HG03025 (cell line): ENCODE data around the gene ALPK3.
"Not testable (repeated sequence)": the region's sequence is repeated elsewhere in the genome, so short reads cannot be mapped to it uniquely, and the experiment has no call there.

Experiments used
- ATAC-seq: cut with Tn5 transposase; IDR thresholded peaks from one replicate; pipeline ENCODE4 v1.9.1; 2021; ENCODE audit warnings: mild to moderate bottlenecking, moderate library complexity; ENCODE audit not compliant: unreplicated experiment, low FRiP score

ALPK3 gene

DNA sequence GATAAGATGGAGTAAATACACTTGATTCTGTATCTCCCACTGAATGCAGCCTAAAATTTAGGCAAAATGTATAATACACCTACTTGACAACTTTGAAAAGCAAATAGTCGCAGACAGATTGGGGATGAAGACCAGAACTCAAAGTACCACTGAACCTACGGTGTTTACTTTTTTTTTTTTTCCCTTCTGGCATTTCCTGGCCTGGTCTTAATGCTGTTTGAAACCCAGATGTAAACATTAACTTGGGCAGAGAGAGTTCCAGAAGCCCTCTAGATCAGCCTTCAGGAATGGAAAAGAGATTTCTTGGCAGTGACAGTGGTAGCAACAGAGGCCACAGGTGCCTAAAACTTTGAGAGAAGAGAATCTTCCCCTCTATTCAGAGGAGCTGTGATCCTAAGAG is 27.8 kb downstream of the ALPK3 start:
- ATAC-seq = no peak

DNA sequence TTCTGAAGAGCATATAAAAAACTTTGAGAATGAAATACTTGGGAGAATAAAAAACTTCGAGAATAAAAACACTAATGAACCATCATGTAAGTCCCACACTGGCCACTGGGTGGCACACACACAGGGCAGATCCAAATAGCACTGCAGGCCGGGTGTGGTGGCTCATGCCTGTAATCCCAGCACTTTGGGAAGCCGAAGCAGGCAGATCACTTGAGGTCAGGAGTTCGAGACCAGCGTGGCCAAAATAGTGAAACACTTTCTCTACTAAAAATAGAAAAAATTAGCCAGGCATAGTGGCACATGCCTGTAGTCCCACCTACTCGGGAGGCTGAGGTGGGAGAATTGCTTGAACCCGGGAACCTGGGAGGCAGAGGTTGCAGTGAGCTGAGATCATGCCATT is 28.5 kb downstream of the ALPK3 start:
- not testable (repeated sequence) for ATAC-seq

DNA sequence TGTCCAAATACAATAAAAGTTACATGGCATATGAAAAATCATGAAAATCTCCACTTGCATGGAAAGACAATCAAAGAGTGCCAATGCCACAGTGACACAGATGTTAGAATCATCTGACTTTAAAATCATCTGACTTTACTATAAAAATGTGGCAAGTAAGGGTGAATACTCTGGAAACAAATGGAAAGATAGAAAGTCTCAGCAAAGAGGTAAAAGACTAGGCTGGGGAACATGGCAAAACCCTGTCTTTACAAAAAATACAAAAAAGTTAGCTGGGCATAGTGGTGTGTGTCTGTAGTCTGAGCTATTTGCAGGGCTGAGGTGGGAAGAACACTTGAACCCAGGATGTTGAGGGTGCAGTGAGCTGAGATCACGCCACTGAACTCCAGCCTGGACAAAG is 29.1 kb downstream of the ALPK3 start:
- no peak for ATAC-seq

DNA sequence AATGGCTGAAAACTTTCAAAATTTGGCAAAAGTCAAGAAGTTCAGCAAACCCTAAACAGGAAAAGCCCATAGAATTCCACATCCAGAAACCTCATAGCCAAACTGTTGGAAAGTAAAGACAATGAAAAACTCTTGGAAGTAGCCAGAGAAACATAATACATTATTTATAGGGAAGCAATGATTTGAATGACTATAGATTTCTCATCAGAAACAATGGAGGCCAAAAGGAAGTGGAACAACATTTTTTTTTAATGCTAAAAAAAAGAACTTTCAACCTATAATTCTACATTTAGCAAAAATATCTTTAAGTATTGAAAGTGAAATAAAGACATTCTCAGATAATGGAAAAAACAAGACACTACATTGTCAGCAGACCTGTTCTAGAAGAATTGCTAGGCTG is 30.2 kb downstream of the ALPK3 start:
- no peak for ATAC-seq

DNA sequence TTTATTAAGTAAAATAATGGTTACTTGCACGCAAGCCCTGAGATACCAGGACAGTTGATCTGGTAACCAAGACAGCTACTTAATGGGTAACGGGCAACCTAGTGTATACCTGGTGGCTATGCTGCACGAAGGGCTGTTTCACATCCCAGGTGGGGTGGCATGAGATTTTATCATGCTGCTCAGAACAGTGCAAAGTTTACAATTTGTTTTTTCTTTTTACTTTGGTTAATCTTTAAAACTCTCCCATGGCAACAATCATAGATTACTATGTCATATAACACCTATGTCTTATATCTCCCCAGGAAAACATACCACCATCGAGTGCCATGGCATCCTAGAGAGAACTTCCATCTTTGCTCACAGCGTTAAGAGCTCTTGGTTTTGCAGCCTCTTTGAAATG is 35.1 kb downstream of the ALPK3 start:
- no peak for ATAC-seq

DNA sequence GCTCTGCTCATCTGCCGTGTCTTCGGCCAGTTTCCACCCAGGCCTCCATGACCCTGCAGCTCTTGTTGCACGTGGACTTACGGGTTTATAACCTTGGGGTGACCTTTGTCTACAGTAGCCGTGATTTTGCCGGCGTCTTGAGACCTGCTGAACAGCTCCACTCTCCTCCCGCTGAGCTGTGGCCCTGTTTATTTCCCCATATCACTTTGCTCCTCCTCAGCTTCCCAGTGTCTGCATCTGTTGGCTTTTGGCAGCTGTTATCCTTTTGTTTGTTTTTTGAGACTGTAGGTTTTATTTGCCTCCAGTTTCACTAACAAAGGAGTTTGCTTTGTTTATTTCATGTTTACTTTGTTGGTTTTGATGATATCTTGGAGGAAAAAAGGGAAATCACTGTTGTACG is 38.0 kb downstream of the ALPK3 start:
- no peak for ATAC-seq

DNA sequence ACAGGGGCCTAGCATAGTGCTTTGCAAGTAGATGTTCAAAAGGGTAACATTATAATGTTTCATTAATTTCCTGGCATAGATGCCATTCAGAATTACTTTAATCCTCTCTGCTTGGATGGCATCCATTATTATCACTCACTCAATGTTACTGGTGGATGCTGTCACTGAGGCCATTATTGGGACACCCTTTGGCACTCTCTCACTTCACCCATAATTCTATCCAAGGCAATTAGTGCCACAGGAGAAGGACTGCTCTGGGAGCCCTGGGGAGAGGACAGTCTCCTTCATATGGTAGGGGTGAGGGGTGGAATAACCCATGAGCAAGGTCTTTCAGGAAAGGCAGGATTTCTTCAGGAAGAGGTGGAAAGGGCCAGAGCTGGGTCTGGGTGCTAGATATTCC is 38.6 kb downstream of the ALPK3 start:
- ATAC-seq = no peak

DNA sequence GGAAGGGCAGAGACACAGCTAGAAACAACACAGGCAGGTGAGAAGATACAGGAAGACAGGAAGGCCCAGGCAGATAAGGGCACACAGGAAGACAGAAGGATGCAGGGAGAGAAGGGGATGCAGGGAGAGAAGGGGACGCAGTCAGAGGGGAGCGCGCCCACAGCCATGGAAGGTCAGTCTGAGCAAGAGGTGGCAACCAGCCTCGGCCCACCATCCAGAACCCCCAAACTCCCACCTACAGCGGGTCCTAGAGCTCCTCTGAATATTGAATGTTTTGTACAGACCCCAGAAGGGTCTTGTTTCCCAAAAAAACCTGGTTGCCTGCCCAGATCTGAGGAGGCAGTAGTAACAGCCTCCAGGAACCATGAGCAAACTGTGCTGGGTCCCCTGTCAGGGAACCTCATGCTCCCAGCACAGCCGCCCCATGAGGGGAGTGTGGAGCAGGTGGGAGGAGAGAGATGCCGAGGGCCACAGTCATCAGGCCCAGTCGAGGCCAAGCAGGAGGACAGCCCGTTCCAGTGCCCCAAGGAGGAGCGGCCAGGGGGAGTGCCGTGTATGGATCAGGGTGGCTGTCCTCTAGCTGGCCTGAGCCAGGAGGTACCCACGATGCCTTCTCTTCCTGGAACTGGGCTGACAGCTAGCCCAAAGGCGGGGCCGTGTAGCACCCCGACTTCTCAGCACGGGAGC is 39.7 kb downstream of the ALPK3 start:
- no peak for ATAC-seq

DNA sequence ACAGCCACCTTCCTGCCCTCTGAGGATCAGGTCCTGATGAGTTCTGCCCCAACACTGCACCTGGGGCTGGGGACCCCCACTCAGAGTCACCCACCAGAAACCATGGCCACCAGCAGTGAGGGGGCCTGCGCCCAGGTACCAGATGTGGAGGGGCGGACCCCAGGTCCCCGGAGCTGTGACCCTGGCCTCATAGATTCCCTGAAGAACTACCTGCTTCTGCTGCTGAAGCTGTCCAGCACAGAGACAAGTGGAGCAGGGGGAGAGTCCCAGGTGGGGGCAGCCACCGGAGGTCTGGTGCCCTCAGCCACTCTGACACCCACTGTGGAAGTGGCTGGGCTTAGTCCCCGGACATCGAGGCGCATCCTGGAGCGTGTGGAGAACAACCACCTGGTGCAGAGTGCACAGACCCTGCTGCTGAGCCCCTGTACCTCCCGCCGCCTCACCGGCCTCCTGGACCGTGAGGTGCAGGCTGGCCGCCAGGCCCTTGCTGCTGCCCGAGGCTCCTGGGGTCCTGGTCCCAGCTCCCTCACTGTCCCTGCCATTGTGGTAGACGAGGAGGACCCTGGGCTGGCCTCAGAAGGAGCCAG is 40.4 kb downstream of the ALPK3 start:
- no peak for ATAC-seq

DNA sequence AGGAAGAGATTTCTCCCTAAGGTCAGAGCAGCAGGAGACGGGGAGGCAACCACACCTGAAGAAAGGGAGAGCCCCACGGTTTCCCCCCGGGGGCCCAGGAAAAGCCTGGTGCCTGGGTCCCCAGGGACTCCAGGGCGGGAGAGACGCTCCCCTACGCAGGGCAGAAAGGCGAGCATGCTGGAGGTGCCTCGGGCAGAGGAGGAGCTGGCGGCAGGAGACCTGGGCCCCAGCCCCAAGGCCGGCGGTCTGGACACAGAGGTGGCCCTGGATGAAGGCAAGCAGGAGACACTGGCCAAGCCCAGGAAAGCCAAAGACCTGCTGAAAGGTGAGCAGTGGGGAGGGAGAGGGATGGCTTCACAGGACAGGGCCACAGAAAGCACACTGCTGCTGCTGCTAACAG is 41.1 kb downstream of the ALPK3 start:
- no peak for ATAC-seq

DNA sequence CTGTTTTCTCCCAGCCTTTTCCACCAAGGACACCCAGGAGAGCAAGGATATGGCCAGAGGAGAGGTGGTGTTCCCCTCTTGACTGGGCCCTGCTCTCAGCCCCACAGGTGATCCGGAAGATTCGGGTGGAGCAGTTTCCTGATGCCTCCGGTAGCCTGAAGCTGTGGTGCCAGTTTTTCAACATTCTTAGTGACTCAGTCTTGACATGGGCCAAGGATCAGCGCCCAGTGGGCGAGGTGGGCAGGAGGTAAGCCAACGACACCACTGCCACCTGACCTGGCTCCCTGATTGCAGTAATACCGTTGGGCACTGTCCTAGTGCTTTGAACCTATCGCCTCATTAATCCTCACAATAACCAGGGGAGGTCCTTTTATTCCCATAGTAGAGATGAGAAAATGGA is 42.0 kb downstream of the ALPK3 start:
- no peak for ATAC-seq

DNA sequence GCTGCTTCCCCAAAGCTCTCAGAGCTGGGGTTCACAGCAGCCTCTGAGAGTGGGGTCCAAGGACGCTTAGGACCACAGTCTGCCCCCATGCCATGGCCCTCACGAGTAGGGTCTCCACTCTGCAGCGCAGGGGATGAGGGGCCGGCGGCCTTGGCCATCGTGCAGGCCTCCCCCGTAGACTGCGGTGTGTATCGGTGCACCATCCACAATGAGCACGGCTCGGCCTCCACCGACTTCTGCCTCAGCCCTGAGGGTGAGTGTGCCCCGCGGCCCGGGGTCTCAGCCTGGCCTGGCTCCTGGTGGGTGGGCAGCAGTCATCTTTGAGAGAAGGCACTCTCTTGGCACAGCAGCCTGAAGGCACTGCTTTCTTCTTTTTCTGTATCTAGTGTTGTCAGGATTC is 42.5 kb downstream of the ALPK3 start:
- no peak for ATAC-seq

DNA sequence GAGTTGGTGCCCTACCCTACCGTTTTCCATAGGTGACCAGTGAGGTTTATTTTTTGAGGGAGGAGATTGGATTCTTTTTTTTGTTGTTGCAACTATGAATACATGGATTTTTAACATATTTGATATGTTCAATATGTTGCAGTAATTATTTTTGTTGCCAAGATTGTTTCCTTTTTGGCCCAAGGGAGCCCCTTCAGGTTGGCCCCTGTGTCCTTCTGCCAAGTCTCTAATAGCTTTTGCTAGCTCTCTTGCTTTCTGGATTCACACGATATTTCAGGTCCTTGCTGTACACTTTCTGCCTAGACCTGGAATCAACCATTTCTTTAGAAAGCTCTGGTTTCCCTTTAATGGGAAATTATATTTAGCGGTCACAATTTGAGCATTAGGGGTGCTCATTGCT is 44.6 kb downstream of the ALPK3 start:
- ATAC-seq = no peak

DNA sequence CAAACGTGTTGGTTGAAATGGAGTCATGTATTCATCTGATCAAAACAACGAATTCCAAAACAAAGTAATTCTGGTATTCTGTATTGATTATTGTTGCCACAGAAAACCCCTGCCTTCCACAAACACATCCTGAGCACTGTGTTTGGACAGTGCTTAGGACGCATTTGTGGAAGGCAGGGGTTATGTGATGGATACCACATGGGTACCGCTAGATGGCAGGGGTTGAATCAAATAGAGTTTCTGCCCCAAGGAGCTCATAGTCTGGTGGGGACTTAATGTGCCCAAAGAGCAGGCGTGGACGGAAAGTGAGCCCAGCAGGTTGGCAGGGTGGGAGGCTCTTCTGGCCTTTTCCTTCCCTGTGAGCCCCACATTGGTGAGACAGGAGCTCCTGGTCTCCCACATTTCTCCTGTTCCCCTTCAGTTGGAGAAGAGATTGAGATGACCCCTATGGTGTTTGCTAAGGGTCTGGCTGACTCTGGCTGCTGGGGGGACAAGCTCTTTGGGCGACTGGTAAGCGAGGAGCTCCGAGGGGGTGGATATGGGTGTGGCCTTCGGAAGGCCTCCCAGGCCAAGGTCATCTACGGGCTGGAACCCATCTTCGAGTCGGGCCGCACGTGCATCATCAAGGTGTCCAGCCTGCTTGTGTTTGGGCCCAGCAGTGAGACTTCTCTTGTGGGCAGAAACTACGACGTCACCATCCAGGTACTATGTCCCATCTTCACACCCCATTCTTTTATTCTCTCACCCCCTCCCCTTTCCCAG is 45.2 kb downstream of the ALPK3 start:
- no peak for ATAC-seq

DNA sequence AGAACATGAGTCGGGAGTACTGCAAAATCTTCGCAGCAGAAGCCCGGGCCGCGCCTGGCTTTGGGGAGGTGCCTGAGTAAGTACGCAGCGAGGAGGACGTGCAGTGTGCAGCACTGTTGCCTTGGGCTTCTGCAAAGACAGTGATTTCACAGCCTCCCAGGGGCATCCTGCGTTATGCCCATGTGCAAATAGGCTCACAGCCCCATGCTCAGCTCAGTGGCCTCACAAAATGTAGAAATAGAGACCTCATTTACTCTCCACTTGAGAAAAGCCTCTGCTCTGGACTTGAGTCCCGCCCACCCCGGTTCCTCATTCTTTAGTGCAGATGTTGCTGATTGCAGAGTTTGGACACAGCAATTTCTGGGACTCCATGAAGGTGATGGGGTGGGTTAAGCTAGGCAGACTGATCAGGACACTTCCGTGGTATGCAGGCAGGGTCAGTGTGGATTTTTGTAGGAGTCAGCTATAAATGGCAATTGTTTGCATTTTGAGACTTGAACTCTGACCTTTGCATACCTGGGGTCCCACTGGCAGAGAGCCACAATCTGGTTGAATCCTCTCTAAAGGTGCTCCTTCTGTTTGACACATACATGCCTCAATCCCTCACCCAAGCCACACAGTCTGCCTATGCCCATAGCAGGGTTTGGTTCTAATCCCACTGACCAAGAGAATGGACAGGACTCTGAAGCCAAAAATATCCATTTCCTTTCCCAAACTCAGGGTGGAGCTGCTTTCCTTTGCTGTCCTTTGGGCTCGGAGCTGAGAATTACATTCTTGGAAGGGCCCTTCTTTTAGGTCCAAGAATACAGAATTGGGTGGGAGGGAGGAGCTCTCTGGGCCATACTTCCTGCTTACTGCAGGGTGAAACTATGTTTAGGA is 46.6 kb downstream of the ALPK3 start:
- ATAC-seq = no peak

DNA sequence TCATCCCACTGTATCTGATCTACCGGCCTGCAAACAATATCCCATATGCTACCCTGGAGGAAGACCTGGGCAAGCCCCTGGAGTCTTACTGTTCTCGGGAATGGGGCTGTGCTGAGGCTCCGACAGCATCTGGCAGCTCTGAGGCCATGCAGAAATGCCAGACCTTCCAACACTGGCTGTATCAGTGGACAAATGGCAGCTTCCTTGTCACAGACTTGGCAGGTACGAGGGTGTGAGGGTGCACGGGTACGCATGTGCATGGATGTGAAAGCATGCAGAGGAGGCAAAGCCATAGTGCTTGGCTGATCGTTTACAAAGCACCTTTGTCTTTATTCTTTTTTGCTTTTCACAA is 47.3 kb downstream of the ALPK3 start:
- ATAC-seq = no peak

DNA sequence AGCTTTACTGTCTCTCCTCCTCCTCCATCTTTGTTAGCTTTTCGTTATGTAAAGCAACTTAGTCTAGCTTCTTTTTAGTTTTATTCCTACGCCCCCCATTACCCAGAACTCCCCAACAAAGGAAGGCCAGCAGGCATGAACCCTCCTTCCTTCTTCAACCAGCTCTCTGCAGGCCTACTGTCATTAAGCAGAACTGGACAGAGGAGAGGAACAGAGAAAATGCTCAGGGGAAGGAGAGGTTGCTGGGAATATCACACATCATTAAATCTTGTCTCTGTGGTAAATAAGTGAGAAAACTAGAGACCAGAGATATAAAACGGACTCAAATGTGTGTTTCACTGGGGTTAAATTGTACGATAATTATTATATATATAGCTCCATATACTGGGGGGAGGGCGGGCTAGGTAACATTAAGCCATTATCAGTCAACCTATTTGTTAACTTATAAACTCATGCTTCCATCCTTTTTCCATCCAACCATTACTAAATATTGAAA is 48.0 kb downstream of the ALPK3 start:
- no peak for ATAC-seq

DNA sequence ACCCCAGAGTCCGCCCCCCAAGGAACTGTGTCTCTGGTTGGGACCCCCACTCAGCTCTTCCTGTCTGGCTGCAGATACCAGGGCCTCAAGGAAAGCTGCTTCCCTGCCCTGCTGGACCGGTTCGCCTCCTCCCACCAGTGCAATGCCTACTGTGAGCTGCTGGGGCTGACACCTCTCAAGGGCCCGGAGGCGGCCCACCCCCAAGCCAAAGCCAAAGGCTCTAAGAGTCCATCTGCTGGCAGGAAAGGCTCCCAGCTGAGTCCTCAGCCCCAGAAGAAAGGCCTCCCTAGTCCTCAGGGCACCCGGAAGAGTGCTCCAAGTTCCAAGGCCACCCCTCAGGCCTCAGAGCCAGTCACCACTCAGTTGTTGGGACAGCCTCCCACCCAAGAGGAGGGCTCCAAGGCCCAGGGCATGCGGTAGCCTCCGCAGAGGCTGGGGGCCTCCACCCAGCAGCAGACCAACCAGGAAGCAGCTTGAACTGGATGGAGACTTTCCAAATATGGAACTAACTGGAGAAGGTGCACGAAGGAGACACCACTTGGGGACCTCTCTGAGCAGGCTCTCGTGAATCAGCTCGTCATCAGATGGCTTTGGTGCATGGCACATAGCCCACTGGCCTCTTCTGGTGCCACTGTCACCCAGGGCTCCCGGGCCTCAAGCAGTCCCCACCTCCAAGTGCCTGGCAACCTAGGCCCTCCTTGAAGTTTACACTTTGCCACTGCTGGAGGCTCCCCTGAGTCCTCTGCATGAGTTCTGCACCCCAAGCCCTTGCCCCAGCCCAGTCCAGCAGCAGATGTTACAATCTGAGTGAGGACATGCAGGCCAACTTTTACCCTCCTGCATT is 51.1 kb downstream of the ALPK3 start:
- no peak for ATAC-seq

DNA sequence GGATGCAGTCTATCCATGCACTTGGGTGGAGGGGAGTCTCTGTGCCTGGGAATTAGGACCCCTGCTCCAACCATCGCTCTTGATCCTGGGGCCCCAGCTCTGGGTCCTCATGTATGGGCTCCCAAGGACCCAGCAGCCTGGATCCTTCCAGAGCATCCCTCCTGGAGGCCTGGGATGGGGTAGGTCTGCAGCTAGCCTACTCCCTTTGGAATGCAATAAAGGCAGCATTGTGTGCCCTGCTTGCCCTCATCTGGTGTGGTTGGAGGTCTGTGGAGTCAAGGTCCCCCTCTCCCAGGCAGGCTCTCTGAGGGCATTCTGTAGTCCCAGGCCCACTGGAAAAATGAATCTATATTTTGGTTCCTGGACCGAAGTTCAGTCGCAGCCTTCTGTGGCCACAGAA is 52.4 kb downstream of the ALPK3 start:
- no peak for ATAC-seq

DNA sequence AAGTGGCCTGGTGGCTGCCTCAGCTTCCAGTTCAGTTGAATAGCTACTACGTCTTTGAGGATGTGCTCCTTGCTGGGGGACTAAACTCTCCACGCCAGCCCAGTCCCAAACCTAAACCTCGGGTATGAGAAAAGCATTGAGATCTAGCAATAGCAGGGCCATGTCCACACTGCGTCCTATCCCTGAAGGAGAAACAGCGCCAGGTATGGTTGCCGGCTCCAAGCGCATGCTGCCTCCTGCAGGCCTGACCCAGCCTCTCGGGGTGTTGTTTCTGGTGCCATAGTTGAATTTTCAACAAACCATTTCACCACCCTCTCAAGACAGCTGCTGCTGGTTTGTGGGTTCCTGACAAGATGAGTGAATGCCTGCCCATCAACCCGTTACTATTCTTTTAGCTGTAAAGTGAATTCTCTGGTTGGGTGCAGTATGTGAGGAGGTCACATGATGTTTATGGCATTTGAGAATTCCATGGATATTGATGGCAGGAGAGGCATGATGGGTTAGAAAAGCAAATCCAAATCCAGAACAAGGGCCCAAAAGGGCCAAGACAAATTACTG is 54.4 kb downstream of the ALPK3 start:
- ATAC-seq = no peak
